Activated CD4-positive, CD25-positive, alpha-beta regulatory T cell (primary cell): ENCODE measurements around the gene STARD3NL.
A peak's percentile ranks its signal among the peaks of the same experiment; 100 is the strongest.

ENCODE experiments used
- DNase-seq, 4 experiments: peaks; one replicate each; lab custom pipeline; 2025; lab: John Stamatoyannopoulos, UW

The STARD3NL gene

GRCh38 chr7:38185395-38186307 is 7.6 kb downstream of the STARD3NL start:
- no peak for DNase-seq

- no peak for DNase-seq
Measured at GRCh38 chr7:38186593-38187314, 8.7 kb downstream of the STARD3NL start.

- no peak for DNase-seq
Measured at GRCh38 chr7:38187794-38188440, 9.9 kb downstream of the STARD3NL start.

- no peak for DNase-seq
Measured at GRCh38 chr7:38189231-38189938, 11.3 kb downstream of the STARD3NL start.

GRCh38 chr7:38190011-38190410 is 12.0 kb downstream of the STARD3NL start:
- no peak for DNase-seq

- DNase-seq, result no peak
Measured at GRCh38 chr7:38191791-38192190, 13.7 kb downstream of the STARD3NL start.

- DNase-seq, result no peak
Measured at GRCh38 chr7:38192327-38192726, 14.3 kb downstream of the STARD3NL start.

- DNase-seq, result no peak
Measured at GRCh38 chr7:38195804-38196595, 18.0 kb downstream of the STARD3NL start.

- no peak for DNase-seq
Measured at GRCh38 chr7:38198366-38198765, 20.3 kb downstream of the STARD3NL start.

- no peak for DNase-seq
Measured at GRCh38 chr7:38199154-38199553, 21.1 kb downstream of the STARD3NL start.

GRCh38 chr7:38199782-38200181 is 21.7 kb downstream of the STARD3NL start:
- no peak for DNase-seq

GRCh38 chr7:38206071-38206470 is 28.0 kb downstream of the STARD3NL start:
- DNase-seq, result no peak

- no peak for DNase-seq
Measured at GRCh38 chr7:38207843-38208242, 29.8 kb downstream of the STARD3NL start.

- no peak for DNase-seq
Measured at GRCh38 chr7:38211486-38211885, 33.4 kb downstream of the STARD3NL start.

- no peak for DNase-seq
Measured at GRCh38 chr7:38211940-38212339, 33.9 kb downstream of the STARD3NL start.

- no peak for DNase-seq
Measured at GRCh38 chr7:38215115-38215514, 37.1 kb downstream of the STARD3NL start.

GRCh38 chr7:38215735-38216670 is 38.0 kb downstream of the STARD3NL start:
- DNase-seq, result peak; percentile 30 to 38 (median 33)

- no peak for DNase-seq
Measured at GRCh38 chr7:38217672-38218071, 39.6 kb downstream of the STARD3NL start.

- DNase-seq, result no peak
Measured at GRCh38 chr7:38220452-38220851, 42.4 kb downstream of the STARD3NL start.

GRCh38 chr7:38222481-38223096 is 44.5 kb downstream of the STARD3NL start:
- no peak for DNase-seq
